HCT116 (cell line): Measurements from ENCODE around the gene ABHD1. TPM values are rescaled to one million over a fixed set of nuclear protein-coding genes. Genes with fewer than 3 reads are reported as not detected.

ENCODE experiments used
- ATAC-seq: fragments of 200-7000 bp; cut with Tn5 transposase; 2 replicates; pipeline ENCODE4 v1.9.1; 2020; ENCODE audit warnings: mild to moderate bottlenecking, moderate library complexity
- BruUV-seq: library from RNA; stranded (reverse); fragments of 400-500 nt; replicated peaks from 2 replicates; lab custom pipeline; 2021; lab: Mats Ljungman, UMichigan
- CTCF ChIA-PET: fragments of 300-600 bp; sonication (Branson Sonifier 250); formaldehyde crosslinking; loops from one replicate; lab custom pipeline; 2021; ENCODE audit warnings: antibody characterized with exemption; lab: Charles Lee
- POLR2A ChIA-PET: fragments of 300-600, 350-600 bp; sonication (Branson Sonifier 250); formaldehyde crosslinking; loops from one replicate; lab custom pipeline; 2021; ENCODE audit warnings: antibody characterized with exemption; lab: Charles Lee
- RAD21 ChIA-PET, 2 experiments: fragments of 300-600 bp; sonication (Branson Sonifier 250); formaldehyde crosslinking; loops; one replicate each; lab custom pipeline; 2023; ENCODE audit warnings: low total read pairs in 2 of 2; ENCODE audit not compliant: uncharacterized antibody in 2 of 2, unreplicated experiment in 2 of 2, low non-redundant PET in 1 of 2; lab: Charles Lee
- DNase-seq: peaks from one replicate; pipeline ENCODE4 v3.0.0-alpha.2; 2010; ENCODE audit warnings: low read depth, low spot score
- H2AFZ ChIP-seq: fragments of 200-600 bp; shearing (Covaris generic), sonication (generic); 2 replicates; pipeline ENCODE4 v1.6.1; 2017; ENCODE audit warnings: low read depth, mixed run types, mixed read lengths, antibody characterized with exemption, low read length; ENCODE audit not compliant: poor library complexity, severe bottlenecking
- H3K27ac ChIP-seq: 2 replicates; pipeline ENCODE4 v1.5.1; 2012; ENCODE audit warnings: low read depth, low read length
- H3K27me3 ChIP-seq: fragments of 200-600 bp; sonication (generic); 2 replicates; pipeline ENCODE4 v1.6.1; 2016; ENCODE audit warnings: mixed run types, low read length, mixed read lengths; ENCODE audit not compliant: insufficient read depth
- H3K36me3 ChIP-seq, 2 experiments: fragments of 200-500 bp in 1 of 2; fragments of 200-600 bp in 1 of 2; sonication (Bioruptor generic) in 1 of 2; sonication (generic) in 1 of 2; 2 replicates each; pipeline versions ENCODE4 v1.5.1 to v1.6.1; 2014 to 2016; ENCODE audit warnings: low read length in 2 of 2, inconsistent platforms in 1 of 2, mixed read lengths in 1 of 2, mixed run types in 1 of 2; ENCODE audit not compliant: insufficient read depth in 2 of 2, control insufficient read depth in 1 of 2
- H3K4me1 ChIP-seq, 2 experiments: fragments of 200-600 bp in 1 of 2; sonication (generic) in 1 of 2; 2 replicates each; pipeline versions ENCODE4 v1.5.1 to v1.6.1; 2012 to 2017; ENCODE audit warnings: low read length in 2 of 2, inconsistent platforms in 1 of 2, mild to moderate bottlenecking in 1 of 2, mixed read lengths in 1 of 2, mixed run types in 1 of 2, moderate library complexity in 1 of 2; ENCODE audit not compliant: insufficient read depth in 2 of 2, control insufficient read depth in 1 of 2
- H3K4me2 ChIP-seq: fragments of 200-600 bp; sonication (generic); 2 replicates; pipeline ENCODE4 v1.6.1; 2017; ENCODE audit warnings: mixed run types, low read length, mixed read lengths
- H3K4me3 ChIP-seq, 2 experiments: fragments of 200-600 bp in 1 of 2; sonication (generic) in 1 of 2; replicated peaks in 1 of 2; 2 replicates each; pipeline ENCODE4 v1.5.1; 2011 to 2016; ENCODE audit warnings: low read length in 2 of 2, control low read depth in 1 of 2, low read depth in 1 of 2, mild to moderate bottlenecking in 1 of 2, mixed read lengths in 1 of 2, mixed run types in 1 of 2
- H3K79me2 ChIP-seq: fragments of 200-600 bp; sonication (generic); 2 replicates; pipeline ENCODE4 v1.6.1; 2017; ENCODE audit warnings: mild to moderate bottlenecking, mixed run types, low read length, moderate library complexity, mixed read lengths; ENCODE audit not compliant: insufficient read depth
- H3K9ac ChIP-seq: fragments of 200-600 bp; sonication (generic); 2 replicates; pipeline ENCODE4 v1.6.1; 2016; ENCODE audit warnings: low read length, mixed read lengths
- H3K9me2 ChIP-seq: fragments of 200-600 bp; sonication (generic), shearing (Covaris generic); 2 replicates; pipeline ENCODE4 v1.6.1; 2017; ENCODE audit warnings: mixed run types, mild to moderate bottlenecking, moderate library complexity; ENCODE audit not compliant: insufficient read depth
- H3K9me3 ChIP-seq, 2 experiments: fragments of 200-500 bp in 1 of 2; fragments of 200-600 bp in 1 of 2; sonication (Bioruptor generic) in 1 of 2; sonication (generic) in 1 of 2; 2 replicates each; pipeline ENCODE4 v1.6.1; 2014 to 2017; ENCODE audit warnings: low read length in 2 of 2, mixed read lengths in 2 of 2, inconsistent platforms in 1 of 2, low read depth in 1 of 2, mild to moderate bottlenecking in 1 of 2, mixed run types in 1 of 2, moderate library complexity in 1 of 2; ENCODE audit not compliant: control insufficient read depth in 1 of 2, insufficient read depth in 1 of 2
- H4K20me1 ChIP-seq: fragments of 200-600 bp; sonication (generic), shearing (Covaris generic); 2 replicates; pipeline ENCODE4 v1.6.1; 2017; ENCODE audit warnings: mixed run types, mild to moderate bottlenecking, moderate library complexity; ENCODE audit not compliant: insufficient read depth
- CBX3 ChIP-seq: IDR thresholded peaks from 2 replicates; pipeline ENCODE4 v1.6.1; 2012; ENCODE audit warnings: low read depth
- CTCF ChIP-seq, 3 experiments: fragments of 200-600 bp in 1 of 3; sonication (generic) in 1 of 3; IDR thresholded peaks in 2 of 3; conservative IDR thresholded peaks in 1 of 3; 2 replicates each; pipeline ENCODE4 v1.5.1; 2012 to 2017; ENCODE audit warnings: low read depth in 2 of 3, low read length in 2 of 3, antibody characterized with exemption in 1 of 3, borderline replicate concordance in 1 of 3, control low read depth in 1 of 3, mild to moderate bottlenecking in 1 of 3, mixed read lengths in 1 of 3, mixed run types in 1 of 3, moderate library complexity in 1 of 3; ENCODE audit not compliant: insufficient read depth in 1 of 3
- ELF1 ChIP-seq: IDR thresholded peaks from 2 replicates; pipeline ENCODE4 v1.6.1; 2012; ENCODE audit warnings: low read depth, borderline replicate concordance
- EZH2 ChIP-seq: fragments of 200-600 bp; sonication (generic); IDR thresholded peaks from 2 replicates; pipeline ENCODE4 v1.6.1; 2017; ENCODE audit warnings: antibody characterized with exemption, mixed run types
- EZH2phosphoT487 ChIP-seq: fragments of 200-600 bp; IDR thresholded peaks from 2 replicates; pipeline ENCODE4 v1.6.1; 2018; ENCODE audit warnings: antibody characterized with exemption, borderline replicate concordance
- MAX ChIP-seq: IDR thresholded peaks from 2 replicates; pipeline ENCODE4 v1.6.1; 2012
- SP1 ChIP-seq: IDR thresholded peaks from 2 replicates; pipeline ENCODE4 v1.6.1; 2012; ENCODE audit warnings: low read depth
- TCF7L2 ChIP-seq: IDR thresholded peaks from 2 replicates; pipeline ENCODE4 v1.7.0; 2011; ENCODE audit warnings: borderline replicate concordance, inconsistent platforms; ENCODE audit not compliant: insufficient read depth, insufficient read length; ENCODE audit errors: extremely low read depth
- ZFX ChIP-seq: fragments of 450-650 bp; IDR thresholded peaks from 2 replicates; pipeline ENCODE4 v1.6.1; 2017
- intact Hi-C: fragments of 100-400 bp; cut with micrococcal nuclease; formaldehyde crosslinking; loops from 2 replicates; pipeline ENCODE4 v1.10.0; 2022
- total RNA-seq: library from RNA; stranded (reverse); gene quantifications from one replicate; pipeline ENCODE4 v1.2.1, GENCODE V29; 2021; ENCODE audit not compliant: unreplicated experiment
- TF ChIP-seq, protein P1 (sequence below): IDR thresholded peaks from 2 replicates; pipeline ENCODE4 v1.6.1; 2012
- TF ChIP-seq, protein P2 (sequence below): IDR thresholded peaks from 2 replicates; pipeline ENCODE4 v1.6.1; 2011; ENCODE audit warnings: mild to moderate bottlenecking, low read length, moderate library complexity; ENCODE audit not compliant: insufficient replicate concordance; ENCODE audit errors: extremely low read depth

ABHD1 gene
- total RNA-seq, 1 experiment from 2014 or later: not detected

GRCh38 chr2:27177441-27178351, 54.1 kb downstream of the ABHD1 start:
- intact Hi-C loops: no loop called here
- Histone ChIP-seq H3K9me2 (no peaks in the 10 kb centered on the region), H4K20me1 (no peaks in the 10 kb centered on the region), H2AFZ (no peak overlapping the region), H3K27me3 (peaks cover 16% of the 10 kb centered on the region; the same call in 1 of the 2 replicates), H3K4me2 (no peak overlapping the region), H3K79me2 (no peaks in the 10 kb centered on the region), H3K36me3 (no peaks in the 10 kb centered on the region), H3K4me1 (no peaks in the 10 kb centered on the region), H3K4me3 (no peak overlapping the region), H3K9ac (no peak overlapping the region), H3K27ac (no peak overlapping the region), H3K9me3 (no peaks in the 10 kb centered on the region)
- ATAC-seq (no peak), DNase-seq (no peak)
- ChIA-PET POLR2A (no interaction called here), RAD21 (no interaction called here), CTCF (no interaction called here)
- TF ChIP-seq ZFX (no peak), TCF7L2 (no peak), MAX (no peak), EZH2phosphoT487 (no peak), ELF1 (no peak), CBX3 (no peak), EZH2 (no peak), CTCF (IDR thresholded peaks at IDR 0.05 in 2 of 3, conservative IDR thresholded peaks at IDR 0.05 in 1 of 3; ENCODE audit: borderline replicate concordance in 1 of 3, insufficient read depth in 1 of 3, low read depth in 2 of 3, low read length in 2 of 3) (no peak), SP1 (no peak)
- TF ChIP-seq, protein P1, sequence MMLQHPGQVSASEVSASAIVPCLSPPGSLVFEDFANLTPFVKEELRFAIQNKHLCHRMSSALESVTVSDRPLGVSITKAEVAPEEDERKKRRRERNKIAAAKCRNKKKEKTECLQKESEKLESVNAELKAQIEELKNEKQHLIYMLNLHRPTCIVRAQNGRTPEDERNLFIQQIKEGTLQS: no peak
- TF ChIP-seq, protein P2, sequence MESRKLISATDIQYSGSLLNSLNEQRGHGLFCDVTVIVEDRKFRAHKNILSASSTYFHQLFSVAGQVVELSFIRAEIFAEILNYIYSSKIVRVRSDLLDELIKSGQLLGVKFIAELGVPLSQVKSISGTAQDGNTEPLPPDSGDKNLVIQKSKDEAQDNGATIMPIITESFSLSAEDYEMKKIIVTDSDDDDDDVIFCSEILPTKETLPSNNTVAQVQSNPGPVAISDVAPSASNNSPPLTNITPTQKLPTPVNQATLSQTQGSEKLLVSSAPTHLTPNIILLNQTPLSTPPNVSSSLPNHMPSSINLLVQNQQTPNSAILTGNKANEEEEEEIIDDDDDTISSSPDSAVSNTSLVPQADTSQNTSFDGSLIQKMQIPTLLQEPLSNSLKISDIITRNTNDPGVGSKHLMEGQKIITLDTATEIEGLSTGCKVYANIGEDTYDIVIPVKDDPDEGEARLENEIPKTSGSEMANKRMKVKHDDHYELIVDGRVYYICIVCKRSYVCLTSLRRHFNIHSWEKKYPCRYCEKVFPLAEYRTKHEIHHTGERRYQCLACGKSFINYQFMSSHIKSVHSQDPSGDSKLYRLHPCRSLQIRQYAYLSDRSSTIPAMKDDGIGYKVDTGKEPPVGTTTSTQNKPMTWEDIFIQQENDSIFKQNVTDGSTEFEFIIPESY: no peak
- no TSS peak for BruUV-seq
